GM23248 (cell line): ENCODE results near the gene MAP1B. TPM values are rescaled to one million over a fixed set of nuclear protein-coding genes. Genes with fewer than 3 reads are reported as not detected.

Experiments
- DNase-seq: peaks from one replicate; pipeline ENCODE4 v3.0.0-alpha.2; 2015
- H2AFZ ChIP-seq: fragments of 200-600 bp; sonication (generic); 2 replicates; pipeline ENCODE4 v1.6.1; 2016; ENCODE audit warnings: antibody characterized with exemption
- H3F3A ChIP-seq: fragments of 200-600 bp; sonication (generic); 2 replicates; pipeline ENCODE4 v1.6.1; 2016; ENCODE audit warnings: mild to moderate bottlenecking, antibody characterized with exemption, mixed run types; ENCODE audit not compliant: insufficient read depth
- H3K27ac ChIP-seq: fragments of 200-600 bp; sonication (generic); 2 replicates; pipeline ENCODE4 v1.5.1; 2016; ENCODE audit warnings: mild to moderate bottlenecking
- H3K27me3 ChIP-seq: fragments of 200-600 bp; sonication (generic); replicated peaks from 2 replicates; pipeline ENCODE4 v1.6.1; 2016; ENCODE audit warnings: mild to moderate bottlenecking; ENCODE audit not compliant: insufficient read depth
- H3K36me3 ChIP-seq: fragments of 200-600 bp; sonication (generic); 2 replicates; pipeline ENCODE4 v1.6.1; 2016; ENCODE audit warnings: low read depth, mild to moderate bottlenecking
- H3K4me1 ChIP-seq: fragments of 200-600 bp; sonication (generic); 2 replicates; pipeline ENCODE4 v1.6.1; 2016; ENCODE audit warnings: mild to moderate bottlenecking; ENCODE audit not compliant: insufficient read depth
- H3K4me2 ChIP-seq: fragments of 200-600 bp; sonication (generic); one replicate; pipeline ENCODE4 v1.6.1; 2016; ENCODE audit warnings: mild to moderate bottlenecking; ENCODE audit not compliant: unreplicated experiment
- H3K4me3 ChIP-seq: fragments of 200-600 bp; sonication (generic); 2 replicates; pipeline ENCODE4 v1.5.1; 2016; ENCODE audit warnings: mild to moderate bottlenecking
- H3K79me2 ChIP-seq: fragments of 200-600 bp; sonication (generic); 2 replicates; pipeline ENCODE4 v1.6.1; 2016; ENCODE audit warnings: mild to moderate bottlenecking; ENCODE audit not compliant: insufficient read depth
- H3K9ac ChIP-seq: fragments of 200-600 bp; sonication (generic); 2 replicates; pipeline ENCODE4 v1.6.1; 2016; ENCODE audit warnings: mild to moderate bottlenecking
- H3K9me2 ChIP-seq: fragments of 200-600 bp; sonication (generic); 2 replicates; pipeline ENCODE4 v1.6.1; 2016; ENCODE audit warnings: mixed run types, mild to moderate bottlenecking, moderate library complexity; ENCODE audit not compliant: insufficient read depth
- H3K9me3 ChIP-seq: fragments of 200-600 bp; sonication (generic); one replicate; pipeline ENCODE4 v1.6.1; 2017; ENCODE audit warnings: low read depth
- H4K20me1 ChIP-seq: fragments of 200-600 bp; sonication (generic); 2 replicates; pipeline ENCODE4 v1.6.0; 2016; ENCODE audit not compliant: insufficient read depth
- EZH2 ChIP-seq: fragments of 200-600 bp; sonication (generic); IDR thresholded peaks from 2 replicates; pipeline ENCODE4 v1.6.1; 2018; ENCODE audit warnings: antibody characterized with exemption, mild to moderate bottlenecking; ENCODE audit not compliant: insufficient read depth, poor library complexity, severe bottlenecking
- EZH2phosphoT487 ChIP-seq: fragments of 200-600 bp; sonication (generic); IDR thresholded peaks from 2 replicates; pipeline ENCODE4 v1.6.1; 2018; ENCODE audit warnings: antibody characterized with exemption, moderate library complexity, mild to moderate bottlenecking, low read depth; ENCODE audit not compliant: insufficient read depth
- WGBS, 2 experiments: methylation state at CpG; one replicate each; pipeline ENCODE4 v1.1.6; 2015 to 2017; ENCODE audit warnings: low lambda C conversion rate in 2 of 2, low coverage in 1 of 2; ENCODE audit errors: missing lambda C conversion rate in 2 of 2; 5-methylcytosine and 5-hydroxymethylcytosine counted together
- in situ Hi-C: fragments of 300-500 bp; cut with MboI; formaldehyde crosslinking; loops from 2 replicates; pipeline ENCODE4 v1.15.0; 2020
- polyA plus RNA-seq: library from polyadenylated mRNA; unstranded; fragments of >200 nt; fragmentation: Nextera tagmentation; extraction: Ambion mirVana; gene quantifications from 2 replicates; pipeline ENCODE4 v1.2.1, GENCODE V29; 2016
- total RNA-seq: library from RNA; depleted of rRNA; stranded (reverse); fragments of >200 nt; shearing (Covaris generic); gene quantifications from 2 replicates; pipeline ENCODE4 v1.2.3, GENCODE V29; 2014

MAP1B gene
- total and polyA plus RNA-seq, 2 experiments from 2014 or later = 149 to 267 TPM

DNA sequence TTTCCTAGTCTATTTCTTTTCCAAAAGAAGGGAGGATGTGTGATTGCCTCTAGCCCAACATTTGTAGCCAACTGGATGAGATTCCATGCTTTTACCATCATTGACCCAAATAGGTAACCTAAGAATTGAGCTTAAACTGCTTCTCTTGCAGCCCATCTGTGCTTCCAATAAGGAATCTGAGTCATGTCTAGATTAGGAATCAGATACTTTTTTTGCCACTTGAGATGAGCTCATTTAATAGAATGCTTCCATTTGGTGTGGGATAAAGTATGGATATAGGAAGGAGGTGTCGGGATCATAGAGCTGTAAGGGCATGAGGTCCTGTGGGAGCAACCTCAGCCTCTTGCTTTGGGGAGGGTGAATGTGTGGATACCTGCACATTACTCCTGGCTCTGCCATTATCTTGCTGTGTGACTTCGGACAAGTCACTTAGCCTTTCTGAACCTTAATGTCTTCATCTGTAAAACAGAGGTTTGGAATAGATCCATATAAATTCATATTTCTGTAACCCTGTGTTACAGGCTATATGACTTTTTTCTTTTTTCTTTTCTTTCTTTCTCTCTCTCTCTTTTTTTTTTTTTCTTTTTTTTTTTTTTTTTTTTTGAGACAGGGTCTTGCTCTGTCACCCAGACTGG lies 56.2 kb downstream of the MAP1B start:
- H3K4me3 ChIP-seq = no peak overlapping the region
- WGBS, 2 experiments = 98 to 100% methylated on average over 2 of the region's 2 CpGs
- no peaks in the 10 kb centered on the region for H4K20me1 ChIP-seq
- H3K9ac ChIP-seq = no peak overlapping the region
- no peaks in the 10 kb centered on the region for H3K27me3 ChIP-seq
- H3F3A ChIP-seq = peaks cover 72% of the 10 kb centered on the region
- peak; percentile 49 for DNase-seq
- H3K27ac ChIP-seq = no peak overlapping the region
- H3K4me2 ChIP-seq = no peak overlapping the region
- no peaks in the 10 kb centered on the region for H3K9me2 ChIP-seq
- in situ Hi-C loops = no loop called here
- no peak for TF ChIP-seq EZH2
- no peak for TF ChIP-seq EZH2phosphoT487
- H2AFZ ChIP-seq = no peak overlapping the region
- peaks cover 77% of the 10 kb centered on the region for H3K79me2 ChIP-seq
- H3K36me3 ChIP-seq = no peaks in the 10 kb centered on the region
- H3K9me3 ChIP-seq = no peaks in the 10 kb centered on the region
- H3K4me1 ChIP-seq = peaks cover 74% of the 10 kb centered on the region

GRCh38 chr5:72166070-72166979 lies 59.0 kb downstream of the MAP1B start:
- H3F3A ChIP-seq = peaks cover 57% of the 10 kb centered on the region
- TF ChIP-seq EZH2phosphoT487 = no peak
- TF ChIP-seq EZH2 = no peak
- H3K27ac ChIP-seq = peak overlapping the region; percentile 55
- no peaks in the 10 kb centered on the region for H3K9me3 ChIP-seq
- in situ Hi-C loops = no loop called here
- H3K4me1 ChIP-seq = peaks cover 50% of the 10 kb centered on the region
- H3K9ac ChIP-seq = peak overlapping the region; percentile 52
- H3K36me3 ChIP-seq = no peaks in the 10 kb centered on the region; the same call in 1 of the 2 replicates
- no peaks in the 10 kb centered on the region for H3K9me2 ChIP-seq
- no peaks in the 10 kb centered on the region for H4K20me1 ChIP-seq
- H3K79me2 ChIP-seq = peaks cover 77% of the 10 kb centered on the region
- H3K4me3 ChIP-seq = peak overlapping the region; percentile 34
- peak overlapping the region; percentile 46 for H2AFZ ChIP-seq
- peak; percentile 72 for DNase-seq
- WGBS, 2 experiments = 10% methylated on average over 15 of the region's 15 CpGs
- H3K4me2 ChIP-seq = peak overlapping the region; percentile 49
- no peaks in the 10 kb centered on the region for H3K27me3 ChIP-seq

DNA sequence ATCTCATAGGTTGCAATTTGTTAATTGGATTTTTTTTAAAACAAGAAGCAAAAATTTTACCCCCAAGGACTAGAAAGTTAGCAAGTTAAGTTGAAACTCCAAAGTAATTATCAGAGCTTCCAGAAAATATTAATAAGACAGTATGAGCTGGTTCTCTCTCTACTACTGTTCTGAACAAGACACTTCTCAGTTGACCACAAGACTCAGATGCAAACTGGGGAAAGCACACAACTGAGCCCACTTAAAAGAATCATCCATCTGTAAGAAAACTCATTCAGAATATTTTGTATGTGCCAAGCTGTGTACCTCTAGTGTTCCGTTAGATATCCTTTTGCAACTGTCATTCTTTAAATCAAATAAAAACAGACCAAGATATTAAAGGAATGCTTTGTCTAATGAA lies 60.0 kb downstream of the MAP1B start:
- in situ Hi-C loops = no loop called here
- Histone ChIP-seq H3K4me3 (peak overlapping the region; percentile 34), H3K27me3 (no peaks in the 10 kb centered on the region), H3K9me3 (no peaks in the 10 kb centered on the region), H3K9me2 (no peaks in the 10 kb centered on the region), H2AFZ (peak overlapping the region; percentile 46; the same call in 1 of the 2 replicates), H3K27ac (peak overlapping the region; percentile 55), H3K79me2 (peaks cover 79% of the 10 kb centered on the region), H3K4me2 (peak overlapping the region; percentile 49), H3K9ac (peak overlapping the region; percentile 52; the same call in 1 of the 2 replicates), H3F3A (peaks cover 50% of the 10 kb centered on the region), H3K4me1 (peaks cover 42% of the 10 kb centered on the region), H4K20me1 (no peaks in the 10 kb centered on the region), H3K36me3 (no peaks in the 10 kb centered on the region; the same call in 1 of the 2 replicates)
- WGBS, 2 experiments = 75 to 83% methylated on average over 1 of the region's 1 CpG
- TF ChIP-seq EZH2phosphoT487 (no peak), EZH2 (no peak)
- no peak for DNase-seq

- H3K4me1 ChIP-seq = peaks cover 39% of the 10 kb centered on the region
- peak overlapping the region; percentile 49 for H3K4me2 ChIP-seq
- peak; percentile 85 for DNase-seq
- H3K27me3 ChIP-seq = no peaks in the 10 kb centered on the region
- H3K9ac ChIP-seq = 0 out of 2 replicates have a peak overlapping the region, but pooled peaks have one; percentile 52
- no peak for TF ChIP-seq EZH2
- no peak for TF ChIP-seq EZH2phosphoT487
- peak overlapping the region; percentile 34; the same call in 1 of the 2 replicates for H3K4me3 ChIP-seq
- peak overlapping the region; percentile 55 for H3K27ac ChIP-seq
- peaks cover 79% of the 10 kb centered on the region for H3K79me2 ChIP-seq
- H4K20me1 ChIP-seq = no peaks in the 10 kb centered on the region
- peaks cover 47% of the 10 kb centered on the region for H3F3A ChIP-seq
- H3K9me3 ChIP-seq = no peaks in the 10 kb centered on the region
- WGBS, 2 experiments = 38 to 40% methylated on average over 8 of the region's 8 CpGs
- no peak overlapping the region for H2AFZ ChIP-seq
- no peaks in the 10 kb centered on the region for H3K9me2 ChIP-seq
- in situ Hi-C loops = no loop called here
- H3K36me3 ChIP-seq = no peaks in the 10 kb centered on the region; the same call in 1 of the 2 replicates
Observed at GRCh38 chr5:72167804-72168203, 60.5 kb downstream of the MAP1B start.
